Loucy (cell line): ENCODE data around the gene DNAAF8.

Source experiments
- H2AFZ ChIP-seq: fragments of 200-600 bp; sonication (generic); 2 replicates; pipeline ENCODE4 v1.6.0; 2016; ENCODE audit warnings: antibody characterized with exemption, mild to moderate bottlenecking, low read length, moderate library complexity
- H3F3A ChIP-seq: fragments of 200-600 bp; 2 replicates; pipeline ENCODE4 v1.6.0; 2016; ENCODE audit warnings: antibody characterized with exemption, low read depth, mild to moderate bottlenecking
- H3K27me3 ChIP-seq: fragments of 200-600 bp; sonication (generic); 2 replicates; pipeline ENCODE4 v1.6.1; 2014; ENCODE audit warnings: low read length, mild to moderate bottlenecking; ENCODE audit not compliant: insufficient read depth, poor library complexity, severe bottlenecking
- H3K36me3 ChIP-seq: fragments of 200-600 bp; sonication (generic); 2 replicates; pipeline ENCODE4 v1.6.1; 2016; ENCODE audit warnings: low read length; ENCODE audit not compliant: insufficient read depth
- H3K4me1 ChIP-seq: fragments of 200-600 bp; sonication (generic); 2 replicates; pipeline ENCODE4 v1.5.1; 2014; ENCODE audit warnings: low read length, mild to moderate bottlenecking; ENCODE audit not compliant: insufficient read depth, poor library complexity, severe bottlenecking
- H3K4me2 ChIP-seq: fragments of 200-600 bp; sonication (generic); 2 replicates; pipeline ENCODE4 v1.6.0; 2014; ENCODE audit warnings: antibody characterized with exemption, low read length, low read depth, mild to moderate bottlenecking; ENCODE audit not compliant: poor library complexity, severe bottlenecking
- H3K4me3 ChIP-seq: fragments of 200-600 bp; sonication (generic); 2 replicates; pipeline ENCODE4 v1.5.1; 2014; ENCODE audit warnings: low read length, mild to moderate bottlenecking, mixed read lengths; ENCODE audit not compliant: poor library complexity, severe bottlenecking
- H3K79me2 ChIP-seq: fragments of 200-600 bp; sonication (generic); 2 replicates; pipeline ENCODE4 v1.6.1; 2014; ENCODE audit warnings: low read length; ENCODE audit not compliant: insufficient read depth
- H3K9ac ChIP-seq: fragments of 200-600 bp; sonication (generic); 2 replicates; pipeline ENCODE4 v1.6.0; 2014; ENCODE audit warnings: mild to moderate bottlenecking, low read depth, low read length, moderate library complexity; ENCODE audit not compliant: poor library complexity, severe bottlenecking
- H3K9me2 ChIP-seq: fragments of 200-600 bp; sonication (generic); replicated peaks from 2 replicates; pipeline ENCODE4 v1.6.1; 2016; ENCODE audit warnings: low read depth, low read length, mixed read lengths
- H3K9me3 ChIP-seq: fragments of 200-600 bp; sonication (generic); 2 replicates; pipeline ENCODE4 v1.6.1; 2014; ENCODE audit warnings: mild to moderate bottlenecking, antibody characterized with exemption, low read length, low read depth; ENCODE audit not compliant: insufficient read depth
- H4K20me1 ChIP-seq: fragments of 200-600 bp; sonication (generic); 2 replicates; pipeline ENCODE4 v1.6.0; 2014; ENCODE audit warnings: antibody characterized with exemption, low read length, mild to moderate bottlenecking; ENCODE audit not compliant: insufficient read depth, poor library complexity, severe bottlenecking
- EZH2phosphoT487 ChIP-seq: fragments of 200-600 bp; IDR thresholded peaks from 2 replicates; pipeline ENCODE4 v1.6.1; 2018; ENCODE audit warnings: antibody characterized with exemption, mild to moderate bottlenecking, moderate library complexity, borderline replicate concordance
- TF ChIP-seq, protein P1 (sequence below): fragments of 200-600 bp; sonication (generic); conservative IDR thresholded peaks from 2 replicates; pipeline ENCODE4 v1.5.1; 2014; ENCODE audit warnings: mild to moderate bottlenecking, antibody characterized with exemption, low read length

DNAAF8 gene

DNA sequence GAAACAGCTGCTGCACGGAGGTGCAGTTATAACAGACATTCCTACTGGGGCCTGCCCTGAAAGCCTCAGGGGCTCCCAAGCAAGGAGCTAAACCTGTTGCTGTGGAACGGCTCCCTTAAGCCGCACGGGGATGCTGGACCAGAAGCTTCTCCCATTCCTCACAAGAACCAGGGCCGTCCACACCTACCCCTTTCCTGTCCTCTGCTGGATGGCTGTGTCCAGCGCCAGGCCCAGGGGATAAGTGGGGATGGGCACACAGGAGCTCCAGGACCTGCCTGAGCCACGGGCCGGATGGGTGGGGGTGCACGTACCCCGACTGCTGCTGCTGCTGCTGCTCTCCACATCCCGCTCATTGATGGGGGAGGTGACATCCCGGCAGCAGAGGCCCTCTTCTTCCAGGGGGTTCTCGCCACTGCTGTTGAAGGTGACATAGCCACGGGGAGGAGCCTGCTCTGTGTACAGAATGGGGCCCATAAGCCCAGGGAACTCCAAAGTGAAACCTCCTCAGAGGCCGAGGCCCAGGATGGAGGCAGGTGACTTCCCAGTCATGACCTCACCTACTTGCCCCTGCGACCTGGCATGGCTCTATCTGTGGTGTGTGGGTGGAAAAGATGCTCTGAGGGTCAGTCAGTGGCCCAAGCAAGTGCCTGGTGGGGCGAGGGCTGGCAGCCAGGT lies 32.4 kb upstream of the DNAAF8 start:
- Histone ChIP-seq H3K9ac (no peak overlapping the region), H3K4me3 (no peak overlapping the region), H3K4me2 (no peak overlapping the region), H3F3A (no peaks in the 10 kb centered on the region), H3K36me3 (no peaks in the 10 kb centered on the region), H3K9me3 (no peaks in the 10 kb centered on the region), H3K79me2 (no peaks in the 10 kb centered on the region), H3K9me2 (no peaks in the 10 kb centered on the region), H4K20me1 (no peaks in the 10 kb centered on the region), H3K27me3 (no peaks in the 10 kb centered on the region), H2AFZ (no peak overlapping the region), H3K4me1 (no peaks in the 10 kb centered on the region)
- no peak for TF ChIP-seq EZH2phosphoT487
- TF ChIP-seq, protein P1, sequence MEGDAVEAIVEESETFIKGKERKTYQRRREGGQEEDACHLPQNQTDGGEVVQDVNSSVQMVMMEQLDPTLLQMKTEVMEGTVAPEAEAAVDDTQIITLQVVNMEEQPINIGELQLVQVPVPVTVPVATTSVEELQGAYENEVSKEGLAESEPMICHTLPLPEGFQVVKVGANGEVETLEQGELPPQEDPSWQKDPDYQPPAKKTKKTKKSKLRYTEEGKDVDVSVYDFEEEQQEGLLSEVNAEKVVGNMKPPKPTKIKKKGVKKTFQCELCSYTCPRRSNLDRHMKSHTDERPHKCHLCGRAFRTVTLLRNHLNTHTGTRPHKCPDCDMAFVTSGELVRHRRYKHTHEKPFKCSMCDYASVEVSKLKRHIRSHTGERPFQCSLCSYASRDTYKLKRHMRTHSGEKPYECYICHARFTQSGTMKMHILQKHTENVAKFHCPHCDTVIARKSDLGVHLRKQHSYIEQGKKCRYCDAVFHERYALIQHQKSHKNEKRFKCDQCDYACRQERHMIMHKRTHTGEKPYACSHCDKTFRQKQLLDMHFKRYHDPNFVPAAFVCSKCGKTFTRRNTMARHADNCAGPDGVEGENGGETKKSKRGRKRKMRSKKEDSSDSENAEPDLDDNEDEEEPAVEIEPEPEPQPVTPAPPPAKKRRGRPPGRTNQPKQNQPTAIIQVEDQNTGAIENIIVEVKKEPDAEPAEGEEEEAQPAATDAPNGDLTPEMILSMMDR: no peak

DNA sequence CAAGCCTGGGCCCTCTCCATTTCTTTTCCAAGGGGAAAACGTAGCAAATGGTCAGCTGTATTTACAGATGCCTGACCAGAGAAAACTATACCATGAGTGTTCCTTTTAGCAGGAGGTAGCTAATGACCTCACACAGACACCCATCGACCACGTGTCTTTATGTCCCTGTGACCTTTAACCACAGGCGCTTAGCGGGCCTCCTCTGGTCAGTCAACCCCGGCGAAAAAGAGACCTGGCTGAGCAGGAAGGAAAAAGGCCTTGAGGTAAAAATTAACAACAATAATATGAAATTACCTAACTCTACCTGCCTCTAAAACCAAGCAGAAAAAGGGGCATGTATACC lies 31.9 kb upstream of the DNAAF8 start:
- H4K20me1 ChIP-seq: no peaks in the 10 kb centered on the region
- H3K4me3 ChIP-seq: no peak overlapping the region
- H2AFZ ChIP-seq: no peak overlapping the region
- H3K9me3 ChIP-seq: no peaks in the 10 kb centered on the region
- no peaks in the 10 kb centered on the region for H3K9me2 ChIP-seq
- H3K36me3 ChIP-seq: no peaks in the 10 kb centered on the region
- no peak overlapping the region for H3K9ac ChIP-seq
- H3F3A ChIP-seq: no peaks in the 10 kb centered on the region
- H3K27me3 ChIP-seq: no peaks in the 10 kb centered on the region
- no peaks in the 10 kb centered on the region for H3K79me2 ChIP-seq
- no peak for TF ChIP-seq EZH2phosphoT487
- TF ChIP-seq, protein P1: no peak
- H3K4me2 ChIP-seq: no peak overlapping the region
- no peaks in the 10 kb centered on the region for H3K4me1 ChIP-seq

DNA sequence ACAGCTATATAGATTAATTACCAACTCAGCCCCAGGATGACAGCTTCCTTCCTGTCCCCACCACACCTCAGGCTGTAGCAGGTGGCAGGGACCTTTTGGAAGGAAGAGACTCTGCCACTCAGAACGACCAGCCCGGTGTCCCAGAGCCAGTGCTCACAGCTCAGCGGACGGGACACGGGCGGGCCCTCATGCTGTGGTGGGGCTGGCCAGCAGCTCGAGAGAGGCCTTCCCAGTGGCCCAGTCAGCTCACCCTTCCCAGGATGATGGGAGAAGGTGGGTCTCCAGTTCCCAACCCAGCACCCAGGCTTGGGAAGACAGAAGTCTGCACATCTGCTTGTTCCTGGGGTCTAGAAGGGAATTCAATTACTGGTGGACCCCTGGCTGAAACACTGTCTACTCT lies 30.4 kb upstream of the DNAAF8 start:
- Histone ChIP-seq H3K79me2 (no peaks in the 10 kb centered on the region), H3K9ac (peak overlapping the region; percentile 17), H3K4me3 (no peak overlapping the region), H3K36me3 (no peaks in the 10 kb centered on the region), H3K9me2 (no peaks in the 10 kb centered on the region), H3K27me3 (no peaks in the 10 kb centered on the region), H3F3A (no peaks in the 10 kb centered on the region), H4K20me1 (no peaks in the 10 kb centered on the region), H3K4me2 (peak overlapping the region; percentile 29), H2AFZ (no peak overlapping the region), H3K4me1 (no peaks in the 10 kb centered on the region), H3K9me3 (no peaks in the 10 kb centered on the region)
- TF ChIP-seq, protein P1: no peak
- no peak for TF ChIP-seq EZH2phosphoT487
